Osteocyte (in vitro differentiated cells): Measurements from ENCODE around the gene UBE2H. TPM values are rescaled to one million over a fixed set of nuclear protein-coding genes. Genes with fewer than 3 reads are reported as not detected.

Experiments used
- DNase-seq: peaks from one replicate; pipeline ENCODE4 v3.0.0; 2021; ENCODE audit warnings: mixed read lengths; ENCODE audit not compliant: unreplicated experiment; ENCODE audit errors: extremely low spot score
- H3K27ac Mint-ChIP-seq: one replicate; pipeline ENCODE4 v1.8.0; 2021; ENCODE audit warnings: mild to moderate bottlenecking, mixed read lengths; ENCODE audit not compliant: unreplicated experiment
- H3K27me3 Mint-ChIP-seq: one replicate; pipeline ENCODE4 v1.8.0; 2021; ENCODE audit warnings: mixed read lengths; ENCODE audit not compliant: unreplicated experiment
- H3K36me3 Mint-ChIP-seq: one replicate; pipeline ENCODE4 v1.8.0; 2021; ENCODE audit warnings: mixed read lengths; ENCODE audit not compliant: unreplicated experiment
- H3K4me1 Mint-ChIP-seq: one replicate; pipeline ENCODE4 v1.8.0; 2021; ENCODE audit warnings: mixed read lengths; ENCODE audit not compliant: unreplicated experiment
- H3K4me3 Mint-ChIP-seq: one replicate; pipeline ENCODE4 v1.8.0; 2021; ENCODE audit warnings: mild to moderate bottlenecking, moderate library complexity, mixed read lengths; ENCODE audit not compliant: unreplicated experiment
- H3K9me3 Mint-ChIP-seq: one replicate; pipeline ENCODE4 v1.8.0; 2021; ENCODE audit warnings: mixed read lengths; ENCODE audit not compliant: unreplicated experiment
- CTCF ChIP-seq: fragments of 200-600 bp; sonication (generic); IDR thresholded peaks from 2 replicates; pipeline ENCODE4 v1.5.0; 2021; ENCODE audit warnings: antibody characterized with exemption, mild to moderate bottlenecking, moderate library complexity
- total RNA-seq: library from RNA; stranded (reverse); gene quantifications from 2 replicates; pipeline ENCODE4 v1.2.1, GENCODE V29; 2021

The UBE2H gene
- total RNA-seq, 1 donor from 2014 or later = 160 TPM

- TF ChIP-seq CTCF = no peak
- no peak overlapping the region for H3K4me3 Mint-ChIP-seq
- H3K36me3 Mint-ChIP-seq = no peaks in the 10 kb centered on the region
- H3K9me3 Mint-ChIP-seq = no peaks in the 10 kb centered on the region
- peaks cover 29% of the 10 kb centered on the region for H3K4me1 Mint-ChIP-seq
- peak overlapping the region; percentile 87 for H3K27ac Mint-ChIP-seq
- DNase-seq = no peak
- no peaks in the 10 kb centered on the region for H3K27me3 Mint-ChIP-seq
Observed at GRCh38 chr7:129958643-129959470, 6.1 kb upstream of the UBE2H start.

DNA sequence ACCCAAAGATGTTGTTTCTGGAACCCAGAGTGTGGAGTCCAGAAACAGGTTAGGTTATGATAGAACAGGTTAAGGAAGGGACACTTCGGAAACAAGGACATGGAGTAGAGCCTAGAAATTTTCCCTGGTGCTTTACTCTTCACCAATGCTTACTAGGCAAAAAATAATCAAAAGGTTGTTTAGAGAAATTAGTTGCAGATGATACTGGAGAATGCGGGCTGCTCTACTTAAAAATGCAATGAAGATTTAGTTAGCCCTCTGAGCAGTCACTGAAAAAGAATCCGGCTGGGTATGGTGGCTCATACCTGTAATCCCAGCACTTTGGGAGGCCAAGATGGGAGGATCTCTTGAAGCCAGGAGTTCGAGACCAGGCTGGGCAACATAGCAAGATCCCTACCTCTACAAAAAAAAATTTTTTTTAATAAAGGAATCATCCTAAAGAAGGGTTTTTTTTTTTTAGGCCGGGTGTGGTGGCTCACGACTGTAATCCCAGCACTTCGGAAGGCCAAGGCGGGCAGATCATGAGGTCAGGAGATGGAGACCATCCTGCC is 3.3 kb upstream of the UBE2H start:
- Mint-ChIP-seq H3K9me3 (no peaks in the 10 kb centered on the region), H3K27ac (no peak overlapping the region), H3K4me1 (peaks cover 26% of the 10 kb centered on the region), H3K27me3 (no peaks in the 10 kb centered on the region), H3K36me3 (no peaks in the 10 kb centered on the region), H3K4me3 (no peak overlapping the region)
- TF ChIP-seq CTCF = no peak
- DNase-seq = no peak

- Mint-ChIP-seq H3K4me1 (peaks cover 6% of the 10 kb centered on the region), H3K36me3 (no peaks in the 10 kb centered on the region), H3K27ac (no peak overlapping the region), H3K4me3 (no peak overlapping the region), H3K9me3 (no peaks in the 10 kb centered on the region), H3K27me3 (no peaks in the 10 kb centered on the region)
- TF ChIP-seq CTCF = no peak
- DNase-seq = no peak
Observed at GRCh38 chr7:129952086-129952652, 591 bp downstream of the UBE2H start.

- no peak overlapping the region for H3K27ac Mint-ChIP-seq
- no peak for TF ChIP-seq CTCF
- DNase-seq = no peak
Observed at GRCh38 chr7:129951226-129952085, 1.3 kb downstream of the UBE2H start.

More at GRCh38 chr7:129951226-129952085, 1.3 kb downstream of the UBE2H start:
- H3K4me1 Mint-ChIP-seq = peaks cover 6% of the 10 kb centered on the region
- H3K27me3 Mint-ChIP-seq = no peaks in the 10 kb centered on the region
- H3K4me3 Mint-ChIP-seq = no peak overlapping the region
- peaks cover 1% of the 10 kb centered on the region for H3K36me3 Mint-ChIP-seq
- H3K9me3 Mint-ChIP-seq = no peaks in the 10 kb centered on the region
